ENCODE data around the gene LIN28B. TPM values are rescaled to one million over a fixed set of nuclear protein-coding genes. Genes with fewer than 3 reads are reported as not detected.
"Not testable (repeated sequence)": the region's sequence is repeated elsewhere in the genome, so short reads cannot be mapped to it uniquely, and the experiment has no call there.

Gene LIN28B
- total RNA-seq, 1 donor from 2014 or later, result not detected

GRCh38 chr6:104969785-104970581, 13.1 kb downstream of the LIN28B start:
- Mint-ChIP-seq H3K27me3 (no peaks in the 10 kb centered on the region), H3K4me3 (no peak overlapping the region), H3K9me3 (no peaks in the 10 kb centered on the region), H3K4me1 (no peaks in the 10 kb centered on the region), H3K36me3 (ENCODE audit: low read depth) (no peaks in the 10 kb centered on the region), H3K27ac (no peak overlapping the region)
- ChIA-PET POLR2A (no interaction called here), CTCF (no interaction called here)
- TF ChIP-seq CTCF (IDR thresholded peaks at IDR 0.05), result no peak
- DNase-seq (no peak), ATAC-seq (ENCODE audit: low read depth) (no peak)
- intact Hi-C loops (cut with micrococcal nuclease), result no loop called here

GRCh38 chr6:104973404-104973803, 16.5 kb downstream of the LIN28B start:
- ChIA-PET POLR2A (no interaction called here), CTCF (no interaction called here)
- Mint-ChIP-seq H3K27me3 (peaks cover 6% of the 10 kb centered on the region), H3K27ac (no peak overlapping the region), H3K4me1 (no peaks in the 10 kb centered on the region), H3K36me3 (ENCODE audit: low read depth) (no peaks in the 10 kb centered on the region), H3K9me3 (no peaks in the 10 kb centered on the region), H3K4me3 (no peak overlapping the region)
- DNase-seq (no peak), ATAC-seq (ENCODE audit: low read depth) (no peak)
- intact Hi-C loops (cut with micrococcal nuclease), result no loop called here
- no peak for TF ChIP-seq CTCF (IDR thresholded peaks at IDR 0.05)

GRCh38 chr6:104983296-104983695, 26.4 kb downstream of the LIN28B start:
- no peak for DNase-seq
- no peaks in the 10 kb centered on the region for H3K4me1 Mint-ChIP-seq
- POLR2A ChIA-PET, result no interaction called here
- no peak overlapping the region for H3K4me3 Mint-ChIP-seq
- no peak for TF ChIP-seq CTCF (IDR thresholded peaks at IDR 0.05)
- ATAC-seq (ENCODE audit: low read depth), result no peak
- no peak overlapping the region for H3K27ac Mint-ChIP-seq
- CTCF ChIA-PET, result no interaction called here
- H3K36me3 Mint-ChIP-seq (ENCODE audit: low read depth), result no peaks in the 10 kb centered on the region
- H3K27me3 Mint-ChIP-seq, result no peaks in the 10 kb centered on the region
- intact Hi-C loops (cut with micrococcal nuclease), result no loop called here
- no peaks in the 10 kb centered on the region for H3K9me3 Mint-ChIP-seq

- CTCF ChIA-PET, result no interaction called here
- no peaks in the 10 kb centered on the region for H3K4me1 Mint-ChIP-seq
- H3K9me3 Mint-ChIP-seq, result no peaks in the 10 kb centered on the region
- no peaks in the 10 kb centered on the region for H3K36me3 Mint-ChIP-seq (ENCODE audit: low read depth)
- ATAC-seq (ENCODE audit: low read depth), result no peak
- TF ChIP-seq CTCF (IDR thresholded peaks at IDR 0.05), result no peak
- POLR2A ChIA-PET, result no interaction called here
- no peak overlapping the region for H3K4me3 Mint-ChIP-seq
- H3K27ac Mint-ChIP-seq, result no peak overlapping the region
- intact Hi-C loops (cut with micrococcal nuclease), result no loop called here
- DNase-seq, result no peak
- no peaks in the 10 kb centered on the region for H3K27me3 Mint-ChIP-seq
These were observed 26.9 kb downstream of the LIN28B start for GRCh38 chr6:104983776-104984175.

- H3K27ac Mint-ChIP-seq, result no peak overlapping the region
- no peak overlapping the region for H3K4me3 Mint-ChIP-seq
- H3K4me1 Mint-ChIP-seq, result no peaks in the 10 kb centered on the region
- DNase-seq (no peak), ATAC-seq (ENCODE audit: low read depth) (no peak)
- H3K36me3 Mint-ChIP-seq (ENCODE audit: low read depth), result no peaks in the 10 kb centered on the region
- TF ChIP-seq CTCF (IDR thresholded peaks at IDR 0.05), result no peak
- intact Hi-C loops (cut with micrococcal nuclease), result no loop called here
- H3K27me3 Mint-ChIP-seq, result no peaks in the 10 kb centered on the region
- H3K9me3 Mint-ChIP-seq, result no peaks in the 10 kb centered on the region
- ChIA-PET CTCF (no interaction called here), POLR2A (no interaction called here)
These were observed 27.9 kb downstream of the LIN28B start for GRCh38 chr6:104984831-104985230.

- POLR2A ChIA-PET; intact Hi-C loops (cut with micrococcal nuclease): not testable (repeated sequence)
These were observed 29.0 kb downstream of the LIN28B start for GRCh38 chr6:104985875-104986274.

More at GRCh38 chr6:104985875-104986274, 29.0 kb downstream of the LIN28B start:
- H3K4me1 Mint-ChIP-seq; H3K27me3 Mint-ChIP-seq; ATAC-seq (ENCODE audit: low read depth); H3K36me3 Mint-ChIP-seq (ENCODE audit: low read depth); H3K27ac Mint-ChIP-seq; CTCF ChIA-PET; DNase-seq; H3K9me3 Mint-ChIP-seq; H3K4me3 Mint-ChIP-seq: not testable (repeated sequence)
